ENCODE results near the gene DTX3. TPM values are rescaled to one million over a fixed set of nuclear protein-coding genes. Genes with fewer than 3 reads are reported as not detected.

The DTX3 gene
- total RNA-seq, 1 donor from 2014 or later: 18.3 TPM

- Histone ChIP-seq H3K9me3 (ENCODE audit: insufficient read depth, low read depth, low read length) (no peaks in the 10 kb centered on the region), H3K4me3 (ENCODE audit: insufficient read depth, low read depth, low read length) (peak overlapping the region; percentile 75), H2AFZ (ENCODE audit: low read depth, low read length) (peak overlapping the region; percentile 82), H3K4me1 (ENCODE audit: insufficient read depth, low read length) (peaks cover 13% of the 10 kb centered on the region), H3K4me2 (ENCODE audit: low read length) (peak overlapping the region; percentile 95), H4K20me1 (ENCODE audit: insufficient read depth, low read length) (no peaks in the 10 kb centered on the region), H3K27ac (ENCODE audit: low read depth, low read length) (peak overlapping the region; percentile 34), H3K27me3 (ENCODE audit: insufficient read depth, low read length) (no peaks in the 10 kb centered on the region), H3K36me3 (ENCODE audit: insufficient read depth, low read length) (no peaks in the 10 kb centered on the region), H3K9ac (ENCODE audit: low read length) (peak overlapping the region; percentile 88), H3K79me2 (ENCODE audit: insufficient read depth, low read length) (no peaks in the 10 kb centered on the region)
- Mint-ChIP-seq H3K27ac (ENCODE audit: unreplicated experiment) (peak overlapping the region; percentile 75), H3K4me3 (ENCODE audit: unreplicated experiment) (peak overlapping the region; percentile 90), H3K27me3 (ENCODE audit: low read depth, unreplicated experiment) (peaks cover 10% of the 10 kb centered on the region), H3K36me3 (ENCODE audit: low read depth, unreplicated experiment) (peaks cover 31% of the 10 kb centered on the region), H3K9me3 (ENCODE audit: unreplicated experiment) (peaks cover 2% of the 10 kb centered on the region), H3K4me1 (ENCODE audit: low read depth, unreplicated experiment) (peaks cover 19% of the 10 kb centered on the region)
- TF ChIP-seq CTCF (IDR thresholded peaks at IDR 0.05; ENCODE audit: insufficient read depth, low read depth, low read length) (no peak), EZH2 (IDR thresholded peaks at IDR 0.05; ENCODE audit: insufficient read depth, low read length) (no peak)
- no peak for DNase-seq (ENCODE audit: low read depth)
- no peak for FAIRE-seq
Observed at GRCh38 chr12:57604992-57605810, 577 bp downstream of the DTX3 start.

GRCh38 chr12:57605811-57606311, 1.2 kb downstream of the DTX3 start:
- Histone ChIP-seq H2AFZ (ENCODE audit: low read depth, low read length) (no peak overlapping the region), H4K20me1 (ENCODE audit: insufficient read depth, low read length) (no peaks in the 10 kb centered on the region), H3K27me3 (ENCODE audit: insufficient read depth, low read length) (no peaks in the 10 kb centered on the region), H3K27ac (ENCODE audit: low read depth, low read length) (no peak overlapping the region), H3K4me1 (ENCODE audit: insufficient read depth, low read length) (peaks cover 19% of the 10 kb centered on the region), H3K9ac (ENCODE audit: low read length) (peak overlapping the region; percentile 88), H3K9me3 (ENCODE audit: insufficient read depth, low read depth, low read length) (no peaks in the 10 kb centered on the region), H3K36me3 (ENCODE audit: insufficient read depth, low read length) (no peaks in the 10 kb centered on the region), H3K79me2 (ENCODE audit: insufficient read depth, low read length) (no peaks in the 10 kb centered on the region), H3K4me2 (ENCODE audit: low read length) (peak overlapping the region; percentile 95), H3K4me3 (ENCODE audit: insufficient read depth, low read depth, low read length) (peak overlapping the region; percentile 75)
- Mint-ChIP-seq H3K27ac (ENCODE audit: unreplicated experiment) (peak overlapping the region; percentile 41), H3K9me3 (ENCODE audit: unreplicated experiment) (peaks cover 2% of the 10 kb centered on the region), H3K4me3 (ENCODE audit: unreplicated experiment) (peak overlapping the region; percentile 90), H3K27me3 (ENCODE audit: low read depth, unreplicated experiment) (peaks cover 12% of the 10 kb centered on the region), H3K36me3 (ENCODE audit: low read depth, unreplicated experiment) (peaks cover 28% of the 10 kb centered on the region), H3K4me1 (ENCODE audit: low read depth, unreplicated experiment) (peaks cover 21% of the 10 kb centered on the region)
- DNase-seq (ENCODE audit: low read depth) (no peak), FAIRE-seq (no peak)
- no peak for TF ChIP-seq EZH2 (IDR thresholded peaks at IDR 0.05; ENCODE audit: insufficient read depth, low read length)
- no peak for TF ChIP-seq CTCF (IDR thresholded peaks at IDR 0.05; ENCODE audit: insufficient read depth, low read depth, low read length)

GRCh38 chr12:57606399-57606798, 1.8 kb downstream of the DTX3 start:
- H3K79me2 ChIP-seq (ENCODE audit: insufficient read depth, low read length): no peaks in the 10 kb centered on the region
- H3K4me2 ChIP-seq (ENCODE audit: low read length): no peak overlapping the region
- no peaks in the 10 kb centered on the region for H3K36me3 ChIP-seq (ENCODE audit: insufficient read depth, low read length)
- Mint-ChIP-seq H3K9me3 (ENCODE audit: unreplicated experiment) (peaks cover 2% of the 10 kb centered on the region), H3K27me3 (ENCODE audit: low read depth, unreplicated experiment) (peaks cover 12% of the 10 kb centered on the region), H3K4me1 (ENCODE audit: low read depth, unreplicated experiment) (peaks cover 21% of the 10 kb centered on the region), H3K4me3 (ENCODE audit: unreplicated experiment) (no peak overlapping the region), H3K27ac (ENCODE audit: unreplicated experiment) (no peak overlapping the region), H3K36me3 (ENCODE audit: low read depth, unreplicated experiment) (peaks cover 24% of the 10 kb centered on the region)
- no peaks in the 10 kb centered on the region for H3K9me3 ChIP-seq (ENCODE audit: insufficient read depth, low read depth, low read length)
- no peak for DNase-seq (ENCODE audit: low read depth)
- no peaks in the 10 kb centered on the region for H4K20me1 ChIP-seq (ENCODE audit: insufficient read depth, low read length)
- H3K4me1 ChIP-seq (ENCODE audit: insufficient read depth, low read length): peaks cover 22% of the 10 kb centered on the region
- FAIRE-seq: no peak
- no peak for TF ChIP-seq EZH2 (IDR thresholded peaks at IDR 0.05; ENCODE audit: insufficient read depth, low read length)
- no peak for TF ChIP-seq CTCF (IDR thresholded peaks at IDR 0.05; ENCODE audit: insufficient read depth, low read depth, low read length)
- no peak overlapping the region for H2AFZ ChIP-seq (ENCODE audit: low read depth, low read length)
- no peak overlapping the region for H3K4me3 ChIP-seq (ENCODE audit: insufficient read depth, low read depth, low read length)
- no peak overlapping the region for H3K9ac ChIP-seq (ENCODE audit: low read length)
- H3K27me3 ChIP-seq (ENCODE audit: insufficient read depth, low read length): no peaks in the 10 kb centered on the region
- H3K27ac ChIP-seq (ENCODE audit: low read depth, low read length): no peak overlapping the region
